Osteoblast (primary cell): ENCODE measurements around the gene ZNF624. TPM values are rescaled to one million over a fixed set of nuclear protein-coding genes. Genes with fewer than 3 reads are reported as not detected.

ENCODE experiments used
- DNase-seq: peaks from one replicate; pipeline ENCODE4 v3.0.0; 2011; ENCODE audit warnings: low spot score, mixed read lengths; ENCODE audit not compliant: insufficient read length; ENCODE audit errors: missing footprints
- H2AFZ ChIP-seq: 2 replicates; pipeline ENCODE4 v1.6.0; 2011; ENCODE audit warnings: mild to moderate bottlenecking, low read length
- H3K27ac ChIP-seq: 2 replicates; pipeline ENCODE4 v1.5.1; 2011; ENCODE audit warnings: mild to moderate bottlenecking, low read depth, low read length, moderate library complexity
- H3K27me3 ChIP-seq: 2 replicates; pipeline ENCODE4 v1.6.0; 2012; ENCODE audit warnings: mild to moderate bottlenecking, control low read depth, inconsistent platforms, low read length, moderate library complexity; ENCODE audit not compliant: insufficient read depth
- H3K36me3 ChIP-seq: 2 replicates; pipeline ENCODE4 v1.5.1; 2011; ENCODE audit warnings: mild to moderate bottlenecking, low read length, control low read depth, moderate library complexity; ENCODE audit not compliant: insufficient read depth
- H3K4me1 ChIP-seq: 2 replicates; pipeline ENCODE4 v1.5.1; 2011; ENCODE audit warnings: mild to moderate bottlenecking, low read length, control low read depth, moderate library complexity; ENCODE audit not compliant: insufficient read depth
- H3K4me2 ChIP-seq: 2 replicates; pipeline ENCODE4 v1.6.0; 2011; ENCODE audit warnings: mild to moderate bottlenecking, low read length; ENCODE audit not compliant: insufficient read depth
- H3K4me3 ChIP-seq: fragments of 200-600 bp; sonication (generic); 3 replicates; pipeline ENCODE4 v1.5.1; 2012; ENCODE audit warnings: mild to moderate bottlenecking, low read length, inconsistent platforms; ENCODE audit not compliant: insufficient read depth
- H3K79me2 ChIP-seq: 2 replicates; pipeline ENCODE4 v1.6.0; 2012; ENCODE audit warnings: mild to moderate bottlenecking, low read length, control low read depth, inconsistent platforms; ENCODE audit not compliant: insufficient read depth
- H3K9me3 ChIP-seq: 2 replicates; pipeline ENCODE4 v1.5.1; 2011; ENCODE audit warnings: low read depth, low read length, control low read depth
- H4K20me1 ChIP-seq: 2 replicates; pipeline ENCODE4 v1.6.0; 2012; ENCODE audit warnings: mild to moderate bottlenecking, low read length, control low read depth; ENCODE audit not compliant: insufficient read depth
- total RNA-seq: library from RNA; depleted of rRNA; stranded (reverse); fragments of >200 nt; gene quantifications from 2 replicates; pipeline ENCODE4 v1.2.3, GENCODE V29; 2012
- TF ChIP-seq, protein P1 (sequence below): IDR thresholded peaks from 2 replicates; pipeline ENCODE4 v1.5.1; 2011; ENCODE audit warnings: mild to moderate bottlenecking, low read depth, low read length, moderate library complexity; ENCODE audit errors: extremely low read depth

ZNF624 gene
- total RNA-seq, 1 donor: 7.6 TPM

DNA sequence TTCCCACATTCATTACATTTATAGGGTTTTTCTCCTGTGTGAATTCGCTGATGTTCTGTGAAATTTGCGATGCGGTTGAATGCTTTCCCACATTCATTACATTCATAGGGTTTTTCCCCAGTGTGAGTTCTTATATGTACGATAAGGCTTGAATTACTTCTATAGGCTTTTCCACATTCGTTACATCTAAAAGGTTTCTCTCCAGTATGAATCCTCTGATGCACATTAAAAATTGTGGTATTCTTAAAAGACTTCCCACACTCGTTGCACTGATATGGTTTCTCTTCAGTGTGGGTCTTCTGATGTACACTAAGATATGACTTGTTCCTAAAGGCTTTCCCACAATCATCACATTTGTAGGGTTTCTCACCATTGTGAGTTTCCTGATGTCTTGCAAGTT lies 30.4 kb downstream of the ZNF624 start:
- no peak overlapping the region for H2AFZ ChIP-seq
- H3K36me3 ChIP-seq: peaks cover 13% of the 10 kb centered on the region
- no peaks in the 10 kb centered on the region for H3K79me2 ChIP-seq
- no peak overlapping the region for H3K4me3 ChIP-seq
- no peak for DNase-seq
- peaks cover 39% of the 10 kb centered on the region for H3K9me3 ChIP-seq
- H3K4me1 ChIP-seq: no peaks in the 10 kb centered on the region
- H4K20me1 ChIP-seq: no peaks in the 10 kb centered on the region
- no peaks in the 10 kb centered on the region for H3K27me3 ChIP-seq
- H3K27ac ChIP-seq: no peak overlapping the region
- H3K4me2 ChIP-seq: no peak overlapping the region
- TF ChIP-seq, protein P1, sequence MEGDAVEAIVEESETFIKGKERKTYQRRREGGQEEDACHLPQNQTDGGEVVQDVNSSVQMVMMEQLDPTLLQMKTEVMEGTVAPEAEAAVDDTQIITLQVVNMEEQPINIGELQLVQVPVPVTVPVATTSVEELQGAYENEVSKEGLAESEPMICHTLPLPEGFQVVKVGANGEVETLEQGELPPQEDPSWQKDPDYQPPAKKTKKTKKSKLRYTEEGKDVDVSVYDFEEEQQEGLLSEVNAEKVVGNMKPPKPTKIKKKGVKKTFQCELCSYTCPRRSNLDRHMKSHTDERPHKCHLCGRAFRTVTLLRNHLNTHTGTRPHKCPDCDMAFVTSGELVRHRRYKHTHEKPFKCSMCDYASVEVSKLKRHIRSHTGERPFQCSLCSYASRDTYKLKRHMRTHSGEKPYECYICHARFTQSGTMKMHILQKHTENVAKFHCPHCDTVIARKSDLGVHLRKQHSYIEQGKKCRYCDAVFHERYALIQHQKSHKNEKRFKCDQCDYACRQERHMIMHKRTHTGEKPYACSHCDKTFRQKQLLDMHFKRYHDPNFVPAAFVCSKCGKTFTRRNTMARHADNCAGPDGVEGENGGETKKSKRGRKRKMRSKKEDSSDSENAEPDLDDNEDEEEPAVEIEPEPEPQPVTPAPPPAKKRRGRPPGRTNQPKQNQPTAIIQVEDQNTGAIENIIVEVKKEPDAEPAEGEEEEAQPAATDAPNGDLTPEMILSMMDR: no peak

GRCh38 chr17:16622540-16623277 lies 30.9 kb downstream of the ZNF624 start:
- H3K4me3 ChIP-seq: no peak overlapping the region
- no peaks in the 10 kb centered on the region for H3K4me1 ChIP-seq
- H3K9me3 ChIP-seq: peaks cover 39% of the 10 kb centered on the region
- peaks cover 13% of the 10 kb centered on the region for H3K36me3 ChIP-seq
- no peaks in the 10 kb centered on the region for H3K79me2 ChIP-seq
- H2AFZ ChIP-seq: no peak overlapping the region
- no peak overlapping the region for H3K27ac ChIP-seq
- H4K20me1 ChIP-seq: no peaks in the 10 kb centered on the region
- DNase-seq: no peak
- H3K27me3 ChIP-seq: no peaks in the 10 kb centered on the region
- TF ChIP-seq, protein P1: no peak
- H3K4me2 ChIP-seq: no peak overlapping the region

- Histone ChIP-seq H3K27ac (no peak overlapping the region), H3K4me3 (no peak overlapping the region), H4K20me1 (no peaks in the 10 kb centered on the region), H2AFZ (no peak overlapping the region), H3K9me3 (peaks cover 16% of the 10 kb centered on the region), H3K4me1 (no peaks in the 10 kb centered on the region), H3K4me2 (no peak overlapping the region), H3K27me3 (no peaks in the 10 kb centered on the region), H3K36me3 (no peaks in the 10 kb centered on the region), H3K79me2 (no peaks in the 10 kb centered on the region)
- TF ChIP-seq, protein P1: no peak
- no peak for DNase-seq
These were observed 36.1 kb downstream of the ZNF624 start for GRCh38 chr17:16617481-16618060.

DNA sequence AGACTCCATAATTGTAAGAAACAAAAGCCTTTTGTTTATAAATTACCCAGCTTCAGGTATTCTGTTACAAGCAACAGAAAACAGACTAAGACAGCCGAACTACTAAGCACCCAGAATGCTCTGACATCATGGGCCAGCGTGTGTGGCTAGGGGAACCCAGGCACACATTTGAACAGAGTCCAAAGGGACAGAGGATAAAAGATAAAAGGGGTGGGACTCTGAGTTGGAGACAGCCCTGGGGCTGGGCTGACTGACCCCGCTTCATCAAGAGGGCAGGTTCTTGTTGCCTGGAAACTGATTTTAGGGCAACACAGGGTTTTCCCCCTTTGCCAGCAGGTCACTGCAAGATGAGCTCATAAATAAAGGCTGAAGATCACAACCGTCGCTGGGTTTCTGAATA lies 54.1 kb downstream of the ZNF624 start:
- no peaks in the 10 kb centered on the region for H4K20me1 ChIP-seq
- peaks cover 3% of the 10 kb centered on the region for H3K9me3 ChIP-seq
- no peak overlapping the region for H2AFZ ChIP-seq
- no peak overlapping the region for H3K4me2 ChIP-seq
- no peaks in the 10 kb centered on the region for H3K36me3 ChIP-seq
- no peak overlapping the region for H3K4me3 ChIP-seq
- no peak overlapping the region for H3K27ac ChIP-seq
- TF ChIP-seq, protein P1: no peak
- no peaks in the 10 kb centered on the region for H3K4me1 ChIP-seq
- DNase-seq: no peak
- H3K79me2 ChIP-seq: no peaks in the 10 kb centered on the region
- no peaks in the 10 kb centered on the region for H3K27me3 ChIP-seq
